Breast epithelium (tissue), 3 donors: Measurements from ENCODE around the gene RSPRY1.

Experiments used
- CTCF ChIP-seq, 3 donors: fragments of 450-650 bp; IDR thresholded peaks; one replicate each; pipeline ENCODE4 v1.5.1; 2016 to 2017; ENCODE audit warnings: antibody characterized with exemption in 3 of 3, mild to moderate bottlenecking in 3 of 3, moderate library complexity in 3 of 3
- POLR2A ChIP-seq: fragments of 450-650 bp; IDR thresholded peaks from one replicate; pipeline ENCODE4 v1.6.1; 2016; ENCODE audit warnings: antibody characterized with exemption, mild to moderate bottlenecking, moderate library complexity
- POLR2AphosphoS5 ChIP-seq, 3 donors: sonication (generic); formaldehyde crosslinking; IDR thresholded peaks; one replicate each; pipeline ENCODE4 v1.6.1; 2017; ENCODE audit warnings: antibody characterized with exemption in 3 of 3

DNA sequence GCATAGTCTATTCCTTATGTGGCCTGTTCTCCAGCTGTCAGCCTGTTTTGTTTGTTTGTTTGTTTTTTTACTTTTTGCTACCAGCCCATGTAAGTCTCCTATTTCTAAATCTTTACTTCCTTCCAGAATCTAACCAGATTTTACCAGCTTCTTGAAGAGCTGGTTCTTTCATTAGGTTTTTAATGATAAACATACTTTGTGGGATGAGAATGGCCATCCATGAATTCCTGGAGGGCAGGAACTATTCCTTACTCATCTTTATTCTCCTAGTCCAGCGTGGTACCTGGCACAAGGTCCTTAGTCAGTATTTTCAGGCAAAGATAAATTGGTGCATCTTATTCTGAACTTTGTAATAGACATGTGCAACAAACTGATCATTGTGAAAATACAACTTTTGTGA lies 17.3 kb downstream of the RSPRY1 start:
- TF ChIP-seq CTCF (IDR thresholded peaks at IDR 0.05): no peak
- no peak for TF ChIP-seq POLR2AphosphoS5 (IDR thresholded peaks at IDR 0.05)
- no peak for TF ChIP-seq POLR2A
